WTC11 (cell line): ENCODE measurements around the gene PPP1R2. TPM values are rescaled to one million over a fixed set of nuclear protein-coding genes. Genes with fewer than 3 reads are reported as not detected.
A peak's percentile ranks its signal among the peaks of the same experiment; 100 is the strongest.

Experiments used
- CREM ChIP-seq: sonication (generic); formaldehyde crosslinking; IDR thresholded peaks from 2 replicates; pipeline ENCODE4 v1.8.1; 2022; ENCODE audit warnings: mild to moderate bottlenecking, missing genetic modification reagents, moderate library complexity
- FOXP4 ChIP-seq: sonication (generic); formaldehyde crosslinking; IDR thresholded peaks from 2 replicates; pipeline ENCODE4 v1.8.0; 2022; ENCODE audit warnings: mild to moderate bottlenecking, missing genetic modification reagents
- PRDM15 ChIP-seq: sonication (generic); formaldehyde crosslinking; IDR thresholded peaks from 2 replicates; pipeline ENCODE4 v1.8.0; 2022; ENCODE audit warnings: missing genetic modification reagents
- PRRX2 ChIP-seq: fragments of 250-450 bp; sonication (Bioruptor Pico); IDR thresholded peaks from 2 replicates; pipeline ENCODE4 v1.8.0; 2021; ENCODE audit warnings: mild to moderate bottlenecking
- RORB ChIP-seq: fragments of 250-450 bp; sonication (Bioruptor Pico); IDR thresholded peaks from 2 replicates; pipeline ENCODE4 v1.9.0; 2021; ENCODE audit warnings: mild to moderate bottlenecking
- SOX15 ChIP-seq: fragments of 250-450 bp; sonication (Bioruptor Pico); IDR thresholded peaks from 2 replicates; pipeline ENCODE4 v1.9.0; 2021; ENCODE audit warnings: mild to moderate bottlenecking
- TCF7 ChIP-seq: sonication (generic); formaldehyde crosslinking; IDR thresholded peaks from 2 replicates; pipeline ENCODE4 v1.8.0; 2022; ENCODE audit warnings: mild to moderate bottlenecking, low read depth, missing genetic modification reagents, moderate library complexity
- TEAD4 ChIP-seq: sonication (generic); formaldehyde crosslinking; IDR thresholded peaks from 2 replicates; pipeline ENCODE4 v1.8.0; 2022; ENCODE audit warnings: mild to moderate bottlenecking, missing genetic modification reagents
- TP53 ChIP-seq: sonication (generic); formaldehyde crosslinking; IDR thresholded peaks from 2 replicates; pipeline ENCODE4 v1.8.1; 2023; ENCODE audit warnings: mild to moderate bottlenecking, missing genetic modification reagents
- ZNF138 ChIP-seq: sonication (generic); formaldehyde crosslinking; conservative IDR thresholded peaks from 2 replicates; pipeline ENCODE4 v1.8.1; 2022; ENCODE audit warnings: mild to moderate bottlenecking, moderate library complexity, missing genetic modification reagents
- ZNF281 ChIP-seq: sonication (generic); formaldehyde crosslinking; IDR thresholded peaks from 2 replicates; pipeline ENCODE4 v1.8.0; 2023; ENCODE audit warnings: mild to moderate bottlenecking, missing genetic modification reagents
- ZNF396 ChIP-seq: fragments of 250-450 bp; sonication (Bioruptor Pico); IDR thresholded peaks from 2 replicates; pipeline ENCODE4 v1.8.0; 2021; ENCODE audit warnings: mild to moderate bottlenecking, moderate library complexity, borderline replicate concordance
- ZNF512 ChIP-seq: sonication (generic); formaldehyde crosslinking; IDR thresholded peaks from 2 replicates; pipeline ENCODE4 v1.8.1; 2022; ENCODE audit warnings: missing genetic modification reagents, borderline replicate concordance
- total RNA-seq: library from RNA; stranded (reverse); gene quantifications from 3 replicates; pipeline ENCODE4 v1.2.3, GENCODE V29; 2021
- TF ChIP-seq, protein P1 (sequence below): sonication (generic); formaldehyde crosslinking; IDR thresholded peaks from 2 replicates; pipeline ENCODE4 v1.8.0; 2022; ENCODE audit warnings: mild to moderate bottlenecking, missing genetic modification reagents
- TF ChIP-seq, protein P2 (sequence below): sonication (generic); formaldehyde crosslinking; IDR thresholded peaks from 2 replicates; pipeline ENCODE4 v1.8.0; 2022; ENCODE audit warnings: mild to moderate bottlenecking, missing genetic modification reagents
- TF ChIP-seq, protein P3 (sequence below): sonication (generic); formaldehyde crosslinking; IDR thresholded peaks from 2 replicates; pipeline ENCODE4 v1.8.0; 2023; ENCODE audit warnings: missing genetic modification reagents, mild to moderate bottlenecking, borderline replicate concordance

The PPP1R2 gene
- total RNA-seq, 1 experiment from 2014 or later = 28.1 TPM

DNA sequence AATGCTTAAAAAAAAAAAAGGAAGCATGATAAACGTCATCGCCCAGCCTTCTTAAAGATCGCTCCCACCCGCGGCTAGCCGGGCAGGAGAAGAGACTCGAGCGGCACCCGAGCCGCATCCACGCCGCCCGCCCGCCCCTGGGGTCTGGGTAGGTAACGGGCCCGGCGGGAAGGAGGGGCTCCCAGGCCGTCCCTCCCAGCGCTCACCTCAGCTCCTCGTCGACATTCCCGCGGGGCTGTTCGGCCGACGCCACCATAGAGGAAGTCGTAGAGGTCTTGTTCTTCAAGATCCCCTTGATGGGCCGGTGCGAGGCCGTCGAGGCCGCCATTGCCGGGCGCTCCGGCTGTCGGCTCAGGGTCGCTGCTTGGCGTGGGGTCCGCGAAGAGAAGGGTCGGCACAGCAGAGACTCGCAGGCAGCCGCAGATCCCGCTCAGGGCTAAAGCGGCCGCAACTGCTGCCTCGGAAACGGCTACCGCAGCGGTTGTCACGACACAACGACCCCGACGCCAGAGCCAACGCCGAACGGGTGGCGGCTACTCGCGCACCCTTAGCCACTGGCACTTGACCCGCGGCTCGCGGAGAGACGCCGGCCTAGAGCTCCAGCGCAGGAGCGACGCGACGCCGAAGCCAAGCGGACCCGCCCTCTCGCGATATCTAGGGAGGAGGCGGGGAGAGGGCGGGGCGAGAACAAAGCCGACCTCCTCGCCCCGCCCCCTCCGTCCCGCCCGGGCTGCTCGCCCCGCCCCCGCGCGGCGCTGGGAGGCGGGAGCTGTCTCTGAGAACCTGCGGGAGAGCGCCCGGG, at the start of gene PPP1R2 (continued):
- TF ChIP-seq FOXP4 (0 out of 2 replicates have a peak, but pooled peaks have one; percentile 35), RORB (CRISPR knock-in tag) (no peak), ZNF138 (no peak), SOX15 (CRISPR knock-in tag) (no peak), PRDM15 (CRISPR knock-in tag) (no peak), TCF7 (CRISPR knock-in tag) (no peak), TEAD4 (CRISPR knock-in tag) (no peak), ZNF512 (CRISPR knock-in tag) (no peak), ZNF396 (CRISPR knock-in tag) (no peak), CREM (CRISPR knock-in tag) (no peak), ZNF281 (CRISPR knock-in tag) (no peak), PRRX2 (CRISPR knock-in tag) (no peak), TP53 (CRISPR knock-in tag) (no peak)
- TF ChIP-seq, protein P1, sequence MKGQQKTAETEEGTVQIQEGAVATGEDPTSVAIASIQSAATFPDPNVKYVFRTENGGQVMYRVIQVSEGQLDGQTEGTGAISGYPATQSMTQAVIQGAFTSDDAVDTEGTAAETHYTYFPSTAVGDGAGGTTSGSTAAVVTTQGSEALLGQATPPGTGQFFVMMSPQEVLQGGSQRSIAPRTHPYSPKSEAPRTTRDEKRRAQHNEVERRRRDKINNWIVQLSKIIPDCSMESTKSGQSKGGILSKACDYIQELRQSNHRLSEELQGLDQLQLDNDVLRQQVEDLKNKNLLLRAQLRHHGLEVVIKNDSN (CRISPR knock-in tag) = no peak
- TF ChIP-seq, protein P2, sequence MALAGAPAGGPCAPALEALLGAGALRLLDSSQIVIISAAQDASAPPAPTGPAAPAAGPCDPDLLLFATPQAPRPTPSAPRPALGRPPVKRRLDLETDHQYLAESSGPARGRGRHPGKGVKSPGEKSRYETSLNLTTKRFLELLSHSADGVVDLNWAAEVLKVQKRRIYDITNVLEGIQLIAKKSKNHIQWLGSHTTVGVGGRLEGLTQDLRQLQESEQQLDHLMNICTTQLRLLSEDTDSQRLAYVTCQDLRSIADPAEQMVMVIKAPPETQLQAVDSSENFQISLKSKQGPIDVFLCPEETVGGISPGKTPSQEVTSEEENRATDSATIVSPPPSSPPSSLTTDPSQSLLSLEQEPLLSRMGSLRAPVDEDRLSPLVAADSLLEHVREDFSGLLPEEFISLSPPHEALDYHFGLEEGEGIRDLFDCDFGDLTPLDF (CRISPR knock-in tag) = no peak
- TF ChIP-seq, protein P3, sequence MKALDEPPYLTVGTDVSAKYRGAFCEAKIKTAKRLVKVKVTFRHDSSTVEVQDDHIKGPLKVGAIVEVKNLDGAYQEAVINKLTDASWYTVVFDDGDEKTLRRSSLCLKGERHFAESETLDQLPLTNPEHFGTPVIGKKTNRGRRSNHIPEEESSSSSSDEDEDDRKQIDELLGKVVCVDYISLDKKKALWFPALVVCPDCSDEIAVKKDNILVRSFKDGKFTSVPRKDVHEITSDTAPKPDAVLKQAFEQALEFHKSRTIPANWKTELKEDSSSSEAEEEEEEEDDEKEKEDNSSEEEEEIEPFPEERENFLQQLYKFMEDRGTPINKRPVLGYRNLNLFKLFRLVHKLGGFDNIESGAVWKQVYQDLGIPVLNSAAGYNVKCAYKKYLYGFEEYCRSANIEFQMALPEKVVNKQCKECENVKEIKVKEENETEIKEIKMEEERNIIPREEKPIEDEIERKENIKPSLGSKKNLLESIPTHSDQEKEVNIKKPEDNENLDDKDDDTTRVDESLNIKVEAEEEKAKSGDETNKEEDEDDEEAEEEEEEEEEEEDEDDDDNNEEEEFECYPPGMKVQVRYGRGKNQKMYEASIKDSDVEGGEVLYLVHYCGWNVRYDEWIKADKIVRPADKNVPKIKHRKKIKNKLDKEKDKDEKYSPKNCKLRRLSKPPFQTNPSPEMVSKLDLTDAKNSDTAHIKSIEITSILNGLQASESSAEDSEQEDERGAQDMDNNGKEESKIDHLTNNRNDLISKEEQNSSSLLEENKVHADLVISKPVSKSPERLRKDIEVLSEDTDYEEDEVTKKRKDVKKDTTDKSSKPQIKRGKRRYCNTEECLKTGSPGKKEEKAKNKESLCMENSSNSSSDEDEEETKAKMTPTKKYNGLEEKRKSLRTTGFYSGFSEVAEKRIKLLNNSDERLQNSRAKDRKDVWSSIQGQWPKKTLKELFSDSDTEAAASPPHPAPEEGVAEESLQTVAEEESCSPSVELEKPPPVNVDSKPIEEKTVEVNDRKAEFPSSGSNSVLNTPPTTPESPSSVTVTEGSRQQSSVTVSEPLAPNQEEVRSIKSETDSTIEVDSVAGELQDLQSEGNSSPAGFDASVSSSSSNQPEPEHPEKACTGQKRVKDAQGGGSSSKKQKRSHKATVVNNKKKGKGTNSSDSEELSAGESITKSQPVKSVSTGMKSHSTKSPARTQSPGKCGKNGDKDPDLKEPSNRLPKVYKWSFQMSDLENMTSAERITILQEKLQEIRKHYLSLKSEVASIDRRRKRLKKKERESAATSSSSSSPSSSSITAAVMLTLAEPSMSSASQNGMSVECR (CRISPR knock-in tag) = no peak
